Psoas muscle (tissue), 8 donors: ENCODE results near the gene CDK6. TPM values are rescaled to one million over a fixed set of nuclear protein-coding genes. Genes with fewer than 3 reads are reported as not detected.
A peak's percentile ranks its signal among the peaks of the same experiment; 100 is the strongest.

Experiments
- ATAC-seq, 4 donors: fragments of 200-7000 bp; cut with Tn5 transposase; one replicate each; pipeline ENCODE4 v1.9.1; 2020; ENCODE audit warnings: moderate library complexity in 3 of 4, mild to moderate bottlenecking in 2 of 4
- DNase-seq, 2 donors: peaks; one replicate each; pipeline ENCODE4 v3.0.0-alpha.2; 2020
- H3K27ac ChIP-seq: fragments of 200-600 bp; one replicate; pipeline ENCODE4 v1.8.0; 2022
- H3K27me3 ChIP-seq, 3 donors: fragments of 200-600 bp in 1 of 3; one replicate each; pipeline versions ENCODE4 v1.6.1 to v1.8.0; 2013 to 2022; ENCODE audit warnings: low read length in 2 of 3, mild to moderate bottlenecking in 2 of 3, moderate library complexity in 1 of 3; ENCODE audit not compliant: insufficient read depth in 3 of 3
- H3K36me3 ChIP-seq, 2 donors: fragments of 200-600 bp in 1 of 2; one replicate each; pipeline versions ENCODE4 v1.6.1 to v1.8.0; 2013 to 2022; ENCODE audit warnings: low read depth in 1 of 2, mild to moderate bottlenecking in 1 of 2, moderate library complexity in 1 of 2; ENCODE audit not compliant: insufficient read depth in 1 of 2
- H3K4me1 ChIP-seq: fragments of 200-600 bp; one replicate; pipeline ENCODE4 v1.8.0; 2022
- H3K4me3 ChIP-seq: fragments of 200-600 bp; one replicate; pipeline ENCODE4 v1.8.0; 2022; ENCODE audit warnings: mild to moderate bottlenecking
- H3K9me3 ChIP-seq: fragments of 200-600 bp; one replicate; pipeline ENCODE4 v1.8.0; 2022
- CTCF ChIP-seq: fragments of 200-600 bp; IDR thresholded peaks from one replicate; pipeline ENCODE4 v1.8.0; 2022; ENCODE audit warnings: antibody characterized with exemption
- WGBS, 3 donors: extraction: QIAGEN DNeasy Blood & Tissue Kit; methylation state at CpG; one replicate each; pipeline versions ENCODE4 v1.1.6 to v1.1.7; 2013; 5-methylcytosine and 5-hydroxymethylcytosine counted together
- intact Hi-C, 2 donors: fragments of 100-400 bp; cut with DNase I; formaldehyde crosslinking; loops; one replicate each; pipeline versions ENCODE4 v1.11.0 to v1.14.2; 2022
- polyA plus RNA-seq, 3 donors: library from polyadenylated mRNA; stranded (reverse); fragments of 200-250 nt; gene quantifications; one replicate each; pipeline ENCODE4 v1.2.3, GENCODE V29; 2013
- total RNA-seq, 4 donors: library from RNA; stranded (reverse); fragmentation: NEBNext Ultra II Directional in 2 of 4; extraction: Animal tissue kit (Norgen Biotek cat#: 25700) in 2 of 4; gene quantifications; one replicate each; pipeline versions ENCODE4 v1.2.1 to v1.2.4, GENCODE V29; 2021 to 2023
- donor health status: healthy with polysubstance abuse.
- donor health status: DM: no; HTN: no; CAD: no; lungs with moderate emphysema.
- donor health status: Bipolar disorder and iron deficiency.
- donor health status: healthy.
- donor health status: DM: yes; HTN: yes; CAD: no.
- donor health status: DM: no; HTN: no; CAD: no.
- donor health status: DM: no; HTN: no; CAD: no.
- donor health status: DM: yes; HTN: yes; CAD: no.

CDK6 gene
- total and polyA plus RNA-seq, 7 donors: 0.39 to 8.0 (median 3.2) TPM

- ATAC-seq: no peak
- DNase-seq: no peak
- 96 to 97% (median 97%) methylated on average over 3 of the region's 3 CpGs for WGBS, 3 donors
- Histone ChIP-seq H3K27ac (no peak overlapping the region), H3K9me3 (no peaks in the 10 kb centered on the region), H3K27me3 (no peaks in the 10 kb centered on the region), H3K4me3 (no peak overlapping the region), H3K4me1 (no peaks in the 10 kb centered on the region), H3K36me3 (no peaks in the 10 kb centered on the region)
- intact Hi-C loops: no loop called here
- TF ChIP-seq CTCF: no peak
Measured at GRCh38 chr7:92704858-92705257, 131.5 kb downstream of the CDK6 start.

GRCh38 chr7:92702535-92702934 lies 133.8 kb downstream of the CDK6 start:
- ATAC-seq: no peak
- H3K4me3 ChIP-seq: no peak overlapping the region
- 75 to 80% (median 79%) methylated on average over 1 of the region's 1 CpG for WGBS, 3 donors
- DNase-seq: no peak
- H3K27me3 ChIP-seq: no peaks in the 10 kb centered on the region
- no peaks in the 10 kb centered on the region for H3K4me1 ChIP-seq
- no peak overlapping the region for H3K27ac ChIP-seq
- intact Hi-C loops: no loop called here
- no peaks in the 10 kb centered on the region for H3K9me3 ChIP-seq
- H3K36me3 ChIP-seq: no peaks in the 10 kb centered on the region
- no peak for TF ChIP-seq CTCF

- ATAC-seq (no peak), DNase-seq (no peak)
- intact Hi-C loops: no loop called here
- Histone ChIP-seq H3K4me1 (no peaks in the 10 kb centered on the region), H3K36me3 (no peaks in the 10 kb centered on the region), H3K9me3 (no peaks in the 10 kb centered on the region), H3K27ac (no peak overlapping the region), H3K27me3 (no peaks in the 10 kb centered on the region), H3K4me3 (no peak overlapping the region)
- TF ChIP-seq CTCF: no peak
- 82 to 85% (median 83%) methylated on average over 4 of the region's 4 CpGs for WGBS, 3 donors
Measured at GRCh38 chr7:92699966-92700514, 136.3 kb downstream of the CDK6 start.

- DNase-seq (no peak), ATAC-seq (no peak)
- H3K4me1 ChIP-seq: no peaks in the 10 kb centered on the region
- 76 to 82% (median 78%) methylated on average over 2 of the region's 2 CpGs for WGBS, 3 donors
- TF ChIP-seq CTCF: no peak
- intact Hi-C loops: no loop called here
- H3K36me3 ChIP-seq: no peaks in the 10 kb centered on the region
- no peaks in the 10 kb centered on the region for H3K27me3 ChIP-seq
- no peak overlapping the region for H3K27ac ChIP-seq
- no peak overlapping the region for H3K4me3 ChIP-seq
- no peaks in the 10 kb centered on the region for H3K9me3 ChIP-seq
Measured at GRCh38 chr7:92699560-92699959, 136.8 kb downstream of the CDK6 start.

GRCh38 chr7:92698237-92698841 lies 138.0 kb downstream of the CDK6 start:
- TF ChIP-seq CTCF: no peak
- H3K4me1 ChIP-seq: no peaks in the 10 kb centered on the region
- H3K36me3 ChIP-seq: no peaks in the 10 kb centered on the region
- no peaks in the 10 kb centered on the region for H3K9me3 ChIP-seq
- ATAC-seq (peak in 3 of 4 donors; percentile 48 to 59 (median 53)), DNase-seq (no peak)
- intact Hi-C loops: no loop called here
- WGBS, 3 donors: 31 to 41% (median 34%) methylated on average over 12 of the region's 12 CpGs
- no peak overlapping the region for H3K4me3 ChIP-seq
- H3K27ac ChIP-seq: peak overlapping the region; percentile 42
- H3K27me3 ChIP-seq: no peaks in the 10 kb centered on the region
